Stimulated activated CD8-positive, alpha-beta memory T cell treated with anti-CD3 and anti-CD28 coated beads, Interleukin-7, amount 100 ng/mL, for 4 hours (primary cell): ENCODE results near the gene HOXD12.

Experiments used
- DNase-seq, 2 donors: peaks; one replicate each; pipeline ENCODE4 v3.0.0-alpha.2; 2020; ENCODE audit warnings: low read depth in 2 of 2

The HOXD12 gene

DNA sequence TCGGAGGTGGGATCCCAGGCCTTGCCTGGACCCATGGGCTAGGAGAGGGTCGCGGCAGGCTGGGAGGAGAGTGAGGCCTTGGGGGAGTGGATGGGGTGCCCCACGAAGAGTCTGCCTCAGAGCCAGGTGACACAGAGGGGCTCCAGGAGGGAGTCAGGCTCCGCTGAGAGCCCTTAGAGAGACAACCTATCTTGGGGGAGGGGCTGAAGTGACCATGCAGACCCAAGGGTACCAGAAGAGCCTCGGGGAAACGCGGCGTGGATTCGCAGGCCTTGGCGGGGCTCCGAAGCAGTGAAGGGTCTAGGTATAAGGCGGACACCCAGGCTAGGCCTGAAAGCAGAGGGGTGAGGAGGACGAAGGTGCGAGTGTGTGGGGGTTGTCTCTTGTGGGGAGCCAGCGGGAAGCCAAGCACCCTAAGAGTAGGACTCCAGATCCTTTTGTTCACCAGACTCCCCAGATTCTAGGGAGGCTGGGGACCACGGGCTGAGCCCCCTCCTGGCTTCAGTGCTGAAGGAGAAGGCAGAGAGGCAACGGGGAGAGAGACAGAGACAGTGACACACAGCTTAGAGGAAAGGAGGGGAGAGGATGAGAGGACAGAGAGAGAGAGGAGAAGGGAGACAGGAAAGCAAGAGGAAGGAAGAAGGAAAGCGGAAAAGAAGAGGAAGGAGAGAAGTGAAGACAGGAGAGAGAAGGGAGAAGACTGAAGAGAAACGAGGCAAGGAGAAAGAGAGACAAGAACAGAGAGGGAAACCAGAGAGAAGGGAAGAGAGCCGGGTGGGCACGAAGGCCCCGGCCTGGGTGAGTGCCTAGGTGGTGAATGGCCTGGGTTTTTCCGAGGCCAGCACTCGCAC is 6.4 kb downstream of the HOXD12 start:
- no peak for DNase-seq

DNA sequence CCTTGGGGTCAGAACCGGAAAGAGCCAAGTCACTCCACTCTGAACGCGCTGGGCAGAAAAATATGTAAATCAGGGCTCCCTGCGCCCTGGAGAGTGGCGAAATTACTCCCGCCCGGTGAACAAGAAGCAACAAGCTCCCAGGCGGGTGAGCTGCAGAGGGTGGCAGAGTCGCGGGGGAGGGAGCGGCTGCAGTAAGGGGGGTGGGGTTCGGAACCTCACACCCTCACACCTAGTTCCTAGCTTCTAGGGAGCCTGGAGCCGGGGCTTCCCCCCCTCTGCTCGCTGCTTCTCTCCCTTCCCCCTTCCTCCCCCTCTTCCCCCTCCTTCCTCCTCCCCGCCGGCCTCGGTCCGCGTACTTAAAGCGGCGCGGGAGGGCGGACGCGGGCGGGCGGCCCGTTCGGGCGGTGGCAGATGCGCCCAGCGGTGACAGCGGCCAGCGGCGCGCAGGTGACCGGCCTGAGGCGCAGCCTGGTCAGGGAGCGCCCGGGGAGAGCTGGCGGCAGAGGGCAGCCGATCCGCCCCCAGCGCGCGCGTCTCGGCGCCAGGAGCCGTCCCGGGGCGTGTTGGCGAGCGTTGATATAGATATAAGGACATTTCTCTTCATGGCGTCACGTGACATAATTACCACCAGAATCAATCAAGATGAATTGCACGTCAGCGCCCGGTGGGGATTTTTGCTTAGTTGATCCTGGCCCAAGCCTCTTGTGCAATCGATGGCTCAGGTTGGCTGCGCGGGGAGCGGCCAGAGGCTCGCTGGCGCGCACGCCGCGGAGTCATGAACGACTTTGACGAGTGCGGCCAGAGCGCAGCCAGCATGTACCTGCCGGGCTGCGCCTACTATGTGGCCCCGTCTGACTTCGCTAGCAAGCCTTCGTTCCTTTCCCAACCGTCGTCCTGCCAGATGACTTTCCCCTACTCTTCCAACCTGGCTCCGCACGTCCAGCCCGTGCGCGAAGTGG is 7.3 kb downstream of the HOXD12 start, which contains the start of gene HOXD11:
Gene HOXD11 (plus strand): TSS at position 700 of the 959 bp plus-strand sequence. CDS start 76 bp downstream, at position 776.
- no peak for DNase-seq

DNA sequence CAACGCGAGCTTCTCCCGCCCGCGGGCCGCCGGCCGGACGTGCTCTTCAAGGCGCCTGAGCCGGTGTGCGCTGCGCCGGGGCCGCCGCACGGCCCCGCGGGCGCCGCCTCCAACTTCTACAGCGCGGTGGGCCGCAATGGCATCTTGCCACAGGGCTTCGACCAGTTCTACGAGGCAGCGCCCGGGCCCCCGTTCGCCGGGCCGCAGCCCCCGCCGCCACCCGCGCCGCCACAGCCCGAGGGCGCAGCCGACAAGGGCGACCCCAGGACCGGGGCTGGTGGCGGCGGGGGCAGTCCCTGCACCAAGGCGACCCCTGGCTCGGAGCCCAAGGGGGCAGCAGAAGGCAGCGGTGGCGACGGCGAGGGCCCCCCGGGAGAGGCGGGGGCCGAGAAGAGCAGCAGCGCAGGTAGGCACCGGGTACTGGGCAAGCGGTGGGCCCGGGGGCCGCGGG is 8.2 kb downstream of the HOXD12 start:
- DNase-seq = no peak

DNA sequence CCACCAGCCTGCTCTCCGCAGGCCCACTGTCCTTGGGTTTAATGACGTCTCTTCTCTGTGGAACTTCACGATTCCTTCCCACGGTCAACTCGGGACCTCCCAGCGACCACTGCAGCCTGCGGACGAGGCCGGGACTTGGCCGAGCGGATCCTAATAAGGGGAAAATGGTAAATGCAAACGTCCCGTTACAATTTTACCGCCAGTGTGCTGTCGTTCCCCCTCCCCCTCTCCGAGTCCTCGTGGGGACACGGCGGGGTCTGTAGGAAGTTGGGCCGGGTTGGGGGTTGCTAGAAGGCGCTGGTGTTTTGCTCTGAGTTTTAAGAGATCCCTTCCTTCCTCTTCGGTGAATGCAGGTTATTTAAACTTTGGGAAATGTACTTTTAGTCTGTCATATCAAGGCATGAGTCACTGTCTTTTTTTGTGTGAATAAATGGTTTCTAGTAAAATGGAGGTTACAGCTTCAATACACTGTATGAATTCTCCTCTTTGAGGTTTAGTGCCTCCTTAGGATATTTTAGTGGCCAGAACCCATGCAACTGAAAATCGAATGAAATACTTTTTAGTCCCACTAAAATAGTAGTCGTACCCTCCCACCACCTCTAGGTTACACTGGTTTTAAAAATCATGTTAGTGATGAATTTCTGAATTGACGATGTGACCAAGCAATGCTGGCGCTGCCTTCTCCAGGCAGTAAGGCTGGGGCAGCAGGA is 9.8 kb downstream of the HOXD12 start:
- no peak for DNase-seq

DNA sequence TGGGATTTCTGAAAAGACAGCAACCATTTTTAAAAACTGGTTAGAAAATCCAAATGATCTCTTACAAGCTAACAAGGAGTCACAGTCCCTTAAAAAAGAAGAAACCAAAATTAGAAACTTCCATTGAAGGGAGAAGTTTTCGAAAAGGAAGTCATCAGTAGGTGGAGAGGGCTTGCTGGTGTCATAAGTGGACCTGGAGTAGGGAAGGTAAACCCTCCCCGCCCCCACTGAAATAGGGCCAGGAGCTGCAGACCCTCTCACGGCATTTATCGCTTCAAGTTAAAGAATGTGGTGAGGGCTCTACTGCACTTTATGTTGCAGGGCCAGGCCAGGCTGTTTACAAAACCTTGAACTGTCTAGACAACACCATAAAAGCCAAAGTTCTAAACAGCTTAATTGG is 10.4 kb downstream of the HOXD12 start:
- no peak for DNase-seq

DNA sequence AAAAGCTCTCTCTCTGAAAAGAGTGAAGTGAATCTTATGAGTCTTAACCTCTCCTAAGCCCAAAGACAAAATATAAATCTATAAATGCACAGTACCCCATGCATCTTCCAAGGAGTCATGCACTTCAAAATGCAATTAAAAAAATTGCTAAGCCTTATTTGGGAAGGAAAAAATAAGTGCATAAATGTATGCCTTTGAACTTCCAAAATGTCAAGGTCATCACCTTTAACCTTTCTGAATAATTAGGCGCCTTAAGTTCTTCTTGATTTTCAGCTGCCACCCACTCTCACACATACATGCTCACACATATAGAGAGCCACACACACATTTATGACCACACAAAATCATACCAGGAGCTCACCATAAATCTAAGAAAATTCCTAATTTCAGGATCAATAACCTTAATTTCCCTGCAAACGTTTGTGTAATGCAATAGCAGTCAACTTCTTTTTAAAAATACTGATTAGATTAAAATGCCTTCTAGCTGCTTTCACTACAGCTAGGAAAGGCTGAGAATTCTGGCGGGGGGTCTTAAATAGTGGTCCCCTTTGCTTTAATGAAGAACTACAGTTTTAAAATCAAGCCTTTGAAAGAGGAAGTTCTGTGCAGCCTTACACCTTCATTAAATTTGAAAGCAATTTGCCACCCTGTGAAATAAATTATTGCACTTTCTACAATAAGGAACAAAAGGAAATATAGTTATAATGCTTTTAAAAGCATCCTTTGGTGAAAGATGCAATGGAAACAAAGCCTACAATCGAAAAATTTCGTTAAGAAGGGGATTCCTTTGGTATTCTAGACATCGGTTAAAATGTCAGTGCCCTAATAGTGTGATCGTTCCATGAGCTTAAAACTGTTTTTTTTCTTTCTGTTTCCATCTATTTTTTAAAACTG is 11.1 kb downstream of the HOXD12 start:
- DNase-seq = no peak

DNA sequence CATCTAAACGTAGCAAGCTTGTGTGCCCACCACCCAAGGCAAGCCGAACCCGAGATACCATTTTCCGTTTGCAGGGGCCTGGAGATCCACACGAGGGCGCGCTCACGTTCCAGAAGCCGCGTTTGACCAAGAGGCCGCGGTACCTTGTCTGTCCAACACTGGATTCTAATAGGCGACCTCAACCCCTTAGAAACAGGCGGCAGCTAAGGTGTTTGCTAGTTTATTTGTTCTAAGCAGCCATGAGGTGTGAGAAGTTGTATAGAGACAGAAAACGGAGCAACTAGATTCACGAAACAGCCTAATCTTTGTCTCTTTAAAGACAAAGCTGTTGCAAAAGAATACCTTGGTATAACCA is 11.7 kb downstream of the HOXD12 start:
- DNase-seq = no peak

DNA sequence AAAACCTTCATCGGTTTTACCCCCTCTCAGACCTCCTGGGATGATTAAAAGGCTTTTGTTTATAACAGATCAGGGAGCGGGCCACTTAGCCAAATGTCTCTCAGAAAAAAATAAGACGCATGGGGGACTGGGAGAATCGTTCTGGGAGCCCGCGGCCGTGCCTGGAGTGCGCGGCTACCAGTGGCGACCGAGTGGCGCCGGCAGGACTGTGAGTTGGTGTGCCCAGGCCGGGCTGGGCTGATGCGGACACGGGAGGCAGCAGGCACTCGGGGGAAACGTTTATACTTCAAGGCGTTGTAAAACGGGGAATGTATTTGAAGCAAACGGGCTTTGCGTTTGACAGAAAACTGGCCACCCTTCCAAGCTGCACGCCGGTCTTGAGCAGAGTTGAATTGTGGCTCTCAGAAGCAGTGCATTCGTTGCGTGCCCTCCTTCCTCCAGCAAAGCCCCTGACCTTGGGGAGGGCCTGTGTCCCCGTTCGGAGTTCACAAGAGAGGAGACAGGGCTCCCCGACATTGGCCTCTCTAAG is 12.3 kb downstream of the HOXD12 start:
- DNase-seq = no peak

DNA sequence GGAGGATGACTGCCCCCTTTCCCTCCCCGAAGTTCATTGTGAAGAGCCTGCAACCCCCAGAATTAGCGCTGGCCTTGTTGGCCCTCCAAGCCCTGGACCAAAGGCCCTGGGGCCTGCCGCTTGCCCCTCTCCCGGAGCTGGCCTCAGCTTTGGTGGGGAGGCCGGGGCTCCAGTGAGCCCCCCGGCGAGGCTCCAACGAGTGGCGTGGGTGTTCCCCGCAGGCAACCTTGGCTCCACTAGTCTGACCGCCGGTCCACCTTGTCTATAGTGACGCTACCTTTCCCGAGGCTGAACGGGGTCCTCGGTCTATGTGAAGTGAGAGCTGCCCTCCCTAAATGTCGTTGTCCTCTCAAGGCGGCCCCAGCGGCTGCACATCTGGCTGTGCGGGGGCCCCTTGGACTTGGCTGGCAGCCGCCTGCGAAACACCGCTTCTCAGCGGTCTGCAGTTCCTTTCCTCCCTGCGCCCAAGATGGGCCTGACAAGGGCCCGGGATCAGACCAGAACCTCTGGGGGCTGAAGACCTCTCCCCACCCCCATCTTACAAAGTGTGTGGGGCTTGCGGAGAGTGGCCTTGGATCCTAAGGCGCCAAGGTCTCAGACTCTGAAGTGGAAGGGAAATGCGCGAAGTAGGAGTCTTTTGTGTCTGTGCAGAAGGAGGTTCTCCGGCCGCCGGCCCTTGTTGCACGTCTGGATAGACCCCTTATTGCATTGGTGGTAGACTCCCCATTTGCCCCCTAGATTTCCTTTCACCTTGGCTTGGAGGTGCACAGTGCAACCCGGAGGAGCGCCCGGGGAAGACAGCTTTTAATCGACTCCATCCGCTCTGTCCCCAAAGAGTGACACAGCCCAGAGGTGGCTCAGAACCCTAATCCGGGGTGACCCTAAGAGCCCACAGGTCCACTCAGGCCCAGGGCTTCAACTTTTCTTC is 13.0 kb downstream of the HOXD12 start:
- no peak for DNase-seq

DNA sequence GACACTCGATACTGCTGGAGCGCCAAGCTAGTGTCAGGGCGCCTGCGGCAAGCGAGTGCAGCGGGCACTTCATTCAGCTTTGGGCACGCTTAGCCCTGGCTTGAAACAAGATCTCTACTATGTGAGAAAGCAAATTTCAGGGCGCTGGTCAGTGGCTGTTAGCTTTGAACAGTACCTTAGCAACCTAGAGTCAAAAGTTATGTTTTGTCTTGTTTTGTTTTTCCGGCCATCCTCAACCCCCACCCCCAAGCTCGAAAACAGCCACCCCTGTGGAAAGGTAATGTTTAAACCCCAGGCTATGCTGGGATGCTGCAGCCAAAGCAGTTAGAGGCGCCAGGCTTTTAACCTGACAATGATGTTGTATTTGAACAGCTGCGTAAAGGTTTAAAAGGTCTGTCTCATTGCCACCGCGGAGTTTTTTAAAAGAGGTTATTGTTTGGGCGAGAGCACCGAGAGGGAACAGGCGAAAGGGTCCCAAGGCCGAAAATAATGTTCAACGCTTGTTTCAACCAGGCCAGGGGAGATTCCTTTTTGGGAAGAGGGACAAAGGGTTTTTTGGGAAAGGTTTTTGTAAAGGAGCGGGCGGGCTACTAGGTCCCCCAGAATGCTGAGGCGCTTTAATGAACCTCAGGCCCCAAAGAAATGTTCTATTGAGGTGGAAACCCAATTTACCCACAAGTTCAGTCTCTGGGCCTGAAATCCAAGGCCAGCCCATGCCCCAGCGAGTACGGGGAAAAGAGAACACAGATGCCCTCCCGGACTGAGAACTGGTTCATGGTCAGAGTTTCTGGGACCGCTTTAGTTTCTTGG is 14.7 kb downstream of the HOXD12 start:
- DNase-seq = no peak

DNA sequence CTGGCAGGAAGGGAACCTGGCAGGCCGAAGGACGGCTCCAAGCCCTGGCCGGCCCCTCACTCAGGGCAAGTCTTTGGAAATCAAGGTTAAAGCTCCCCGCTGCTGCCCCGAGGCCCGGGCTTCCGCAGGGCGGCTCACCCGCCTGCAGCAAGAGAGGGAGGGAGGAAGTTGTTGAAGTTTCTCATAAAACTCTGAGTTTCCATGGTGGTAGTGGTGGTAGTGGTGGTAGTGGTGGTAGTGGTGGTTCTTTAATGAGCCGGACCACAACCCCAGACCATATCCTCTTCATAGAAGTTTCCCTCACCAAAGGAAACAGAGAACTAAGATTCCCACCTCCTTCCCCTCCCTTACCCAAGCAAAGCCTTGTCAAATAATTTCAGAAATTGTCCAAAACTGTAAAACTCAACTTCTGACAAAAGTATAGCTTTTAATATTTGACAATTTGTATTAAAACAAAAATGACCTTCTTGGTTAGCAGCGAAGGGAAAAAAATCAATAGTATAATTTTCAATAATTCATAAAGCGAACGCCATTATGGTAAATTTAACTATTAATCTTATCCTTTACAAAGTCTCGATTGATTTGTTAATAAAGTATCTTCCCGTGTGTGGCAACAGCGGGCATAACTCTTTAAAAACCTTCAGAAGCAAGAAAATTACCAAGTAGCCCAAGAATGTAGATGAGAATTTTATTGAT is 15.5 kb downstream of the HOXD12 start:
- DNase-seq = no peak

DNA sequence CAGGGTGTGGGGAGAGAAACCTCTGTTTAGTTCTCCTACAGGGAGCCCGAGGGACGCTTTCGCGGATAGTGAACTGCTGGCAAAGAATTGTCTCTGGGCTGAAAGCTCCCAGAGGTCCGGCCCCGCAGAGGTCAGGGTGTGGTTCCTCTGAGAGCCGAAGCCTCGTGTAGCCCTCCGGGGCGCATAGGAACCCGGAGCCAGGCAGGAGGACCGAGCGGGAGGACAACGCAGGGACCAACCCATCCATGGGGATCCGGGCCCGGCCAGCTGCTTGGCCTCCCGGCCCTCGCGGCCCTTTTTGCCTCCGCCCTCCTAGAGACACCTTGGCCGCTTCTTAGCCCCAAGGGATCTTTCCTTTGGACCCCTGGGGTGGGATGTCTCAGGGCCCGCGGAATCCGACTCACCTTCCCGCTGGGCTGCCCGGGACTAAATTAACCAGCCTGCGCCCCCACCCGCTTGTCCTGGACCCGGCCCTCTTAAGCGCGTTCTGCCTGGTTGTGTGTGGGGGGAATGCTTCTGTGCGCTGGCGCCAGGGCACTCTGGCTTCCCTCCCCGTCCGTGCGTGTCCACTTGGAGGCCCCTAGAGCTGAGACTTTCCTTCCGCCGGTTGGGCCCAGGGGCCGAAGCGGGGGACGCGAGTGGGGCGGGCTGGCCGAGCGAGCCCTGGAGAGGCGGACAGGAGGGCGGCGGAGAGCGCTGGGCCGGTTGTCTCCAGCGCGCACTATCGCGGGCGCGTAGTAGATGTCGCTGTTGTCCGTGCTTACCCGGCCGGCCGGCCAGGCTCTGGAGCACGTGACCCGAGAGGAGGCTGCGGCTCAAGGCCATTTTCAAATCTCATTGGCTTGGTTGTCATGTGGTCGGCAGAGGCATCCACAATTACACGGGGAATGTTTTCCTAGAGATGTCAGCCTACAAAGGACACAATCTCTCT is 16.6 kb downstream of the HOXD12 start, which contains the start of gene HOXD10:
Gene HOXD10 (plus strand): TSS at position 896 of the 931 bp plus-strand sequence. CDS start 56 bp downstream, outside the sequence.
- no peak for DNase-seq

DNA sequence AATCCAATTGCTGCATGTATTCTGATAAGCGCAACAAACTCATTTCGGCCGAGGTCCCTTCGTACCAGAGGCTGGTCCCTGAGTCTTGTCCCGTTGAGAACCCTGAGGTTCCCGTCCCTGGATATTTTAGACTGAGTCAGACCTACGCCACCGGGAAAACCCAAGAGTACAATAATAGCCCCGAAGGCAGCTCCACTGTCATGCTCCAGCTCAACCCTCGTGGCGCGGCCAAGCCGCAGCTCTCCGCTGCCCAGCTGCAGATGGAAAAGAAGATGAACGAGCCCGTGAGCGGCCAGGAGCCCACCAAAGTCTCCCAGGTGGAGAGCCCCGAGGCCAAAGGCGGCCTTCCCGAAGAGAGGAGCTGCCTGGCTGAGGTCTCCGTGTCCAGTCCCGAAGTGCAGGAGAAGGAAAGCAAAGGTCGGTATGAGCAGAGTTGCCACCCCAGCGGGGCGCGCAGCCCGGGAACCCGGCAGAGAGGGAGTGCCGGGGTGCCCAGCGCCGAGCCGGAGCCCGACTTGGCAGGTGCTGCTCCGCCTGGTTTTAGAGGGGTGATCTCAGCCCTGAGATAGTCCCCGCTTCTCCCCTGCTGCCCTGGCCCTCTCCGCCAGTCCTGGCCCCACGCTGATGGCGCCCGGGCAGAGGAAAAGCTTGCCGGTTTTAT is 17.7 kb downstream of the HOXD12 start:
- DNase-seq = no peak

DNA sequence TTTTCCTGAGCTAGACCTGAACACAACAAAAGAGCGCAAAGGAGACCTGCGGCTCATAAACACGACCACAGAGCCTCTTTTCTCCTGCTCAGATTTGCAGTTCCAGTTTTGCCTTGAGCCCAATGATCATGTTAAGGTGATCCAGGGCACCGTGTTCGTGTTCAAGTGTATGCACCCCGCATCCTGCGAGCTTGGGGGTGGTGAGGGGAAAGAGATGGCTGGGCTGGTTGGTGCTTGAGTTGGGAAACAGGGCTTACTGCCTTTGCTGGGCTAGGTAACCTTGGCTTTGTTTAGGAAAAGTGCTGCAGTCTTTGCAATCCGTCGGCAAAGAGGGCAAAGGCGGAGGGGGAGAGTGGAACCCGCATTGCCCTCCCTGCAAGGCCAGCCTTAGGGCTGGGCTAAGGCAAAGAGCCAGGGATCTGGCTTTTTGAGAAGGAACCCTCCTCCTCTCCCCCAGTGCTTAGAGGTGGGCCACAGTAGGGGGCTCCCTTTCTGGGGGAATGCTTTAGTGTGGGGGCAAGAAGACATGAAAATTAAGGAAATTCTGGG is 18.3 kb downstream of the HOXD12 start:
- no peak for DNase-seq

DNA sequence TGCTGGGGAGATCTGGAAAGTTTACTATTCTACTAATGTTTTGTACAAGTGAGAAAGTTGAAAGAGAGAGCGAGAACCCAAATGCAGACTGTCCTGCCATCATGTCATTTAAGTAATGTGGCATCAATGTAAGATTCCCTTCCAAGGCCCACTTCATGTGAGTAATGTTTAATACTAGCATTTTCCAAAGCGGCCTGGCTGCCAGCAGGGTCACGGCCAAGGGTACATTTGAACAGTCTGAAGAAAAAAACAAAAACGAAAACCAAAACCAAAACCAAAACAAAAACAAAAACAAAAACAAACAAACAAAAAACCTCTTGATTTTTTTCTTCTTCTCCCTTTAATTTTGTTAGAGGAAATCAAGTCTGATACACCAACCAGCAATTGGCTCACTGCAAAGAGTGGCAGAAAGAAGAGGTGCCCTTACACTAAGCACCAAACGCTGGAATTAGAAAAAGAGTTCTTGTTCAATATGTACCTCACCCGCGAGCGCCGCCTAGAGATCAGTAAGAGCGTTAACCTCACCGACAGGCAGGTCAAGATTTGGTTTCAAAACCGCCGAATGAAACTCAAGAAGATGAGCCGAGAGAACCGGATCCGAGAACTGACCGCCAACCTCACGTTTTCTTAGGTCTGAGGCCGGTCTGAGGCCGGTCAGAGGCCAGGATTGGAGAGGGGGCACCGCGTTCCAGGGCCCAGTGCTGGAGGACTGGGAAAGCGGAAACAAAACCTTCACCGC is 19.2 kb downstream of the HOXD12 start:
- DNase-seq = no peak
